Upper lobe of left lung (tissue), 4 donors: ENCODE data around the gene LIPG.

Experiments
- POLR2A ChIP-seq, 4 donors: fragments of 450-650 bp; IDR thresholded peaks; one replicate each; pipeline ENCODE4 v1.5.1; 2016 to 2017; ENCODE audit warnings: antibody characterized with exemption in 4 of 4, mild to moderate bottlenecking in 2 of 4
- TF ChIP-seq, protein P1 (sequence below), 6 experiments: fragments of 450-650 bp in 4 of 6; fragments of 200-600 bp in 2 of 6; sonication (generic) in 2 of 6; IDR thresholded peaks; one replicate each; pipeline ENCODE4 v1.5.1; 2016 to 2019; ENCODE audit warnings: antibody characterized with exemption in 6 of 6

DNA sequence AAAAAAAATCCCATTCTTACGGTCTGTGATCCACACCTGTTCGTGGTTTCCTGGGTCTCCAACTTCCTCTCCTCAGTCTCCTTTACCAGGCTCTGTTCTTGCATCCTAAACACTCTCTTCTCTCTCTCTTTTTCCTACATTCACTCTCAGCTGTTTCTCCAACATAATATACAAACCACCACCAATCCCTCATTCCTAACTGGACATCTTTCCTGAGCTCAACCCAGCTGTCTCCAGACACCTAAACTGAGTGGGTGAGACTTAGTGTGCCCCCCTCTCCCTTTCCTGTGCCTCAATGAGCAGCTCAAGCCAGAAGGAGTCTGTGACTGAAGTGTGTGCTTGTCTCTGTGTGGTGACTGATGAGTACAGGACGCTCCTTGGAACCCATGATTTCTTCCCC is 59.4 kb downstream of the LIPG start:
- TF ChIP-seq, protein P1, sequence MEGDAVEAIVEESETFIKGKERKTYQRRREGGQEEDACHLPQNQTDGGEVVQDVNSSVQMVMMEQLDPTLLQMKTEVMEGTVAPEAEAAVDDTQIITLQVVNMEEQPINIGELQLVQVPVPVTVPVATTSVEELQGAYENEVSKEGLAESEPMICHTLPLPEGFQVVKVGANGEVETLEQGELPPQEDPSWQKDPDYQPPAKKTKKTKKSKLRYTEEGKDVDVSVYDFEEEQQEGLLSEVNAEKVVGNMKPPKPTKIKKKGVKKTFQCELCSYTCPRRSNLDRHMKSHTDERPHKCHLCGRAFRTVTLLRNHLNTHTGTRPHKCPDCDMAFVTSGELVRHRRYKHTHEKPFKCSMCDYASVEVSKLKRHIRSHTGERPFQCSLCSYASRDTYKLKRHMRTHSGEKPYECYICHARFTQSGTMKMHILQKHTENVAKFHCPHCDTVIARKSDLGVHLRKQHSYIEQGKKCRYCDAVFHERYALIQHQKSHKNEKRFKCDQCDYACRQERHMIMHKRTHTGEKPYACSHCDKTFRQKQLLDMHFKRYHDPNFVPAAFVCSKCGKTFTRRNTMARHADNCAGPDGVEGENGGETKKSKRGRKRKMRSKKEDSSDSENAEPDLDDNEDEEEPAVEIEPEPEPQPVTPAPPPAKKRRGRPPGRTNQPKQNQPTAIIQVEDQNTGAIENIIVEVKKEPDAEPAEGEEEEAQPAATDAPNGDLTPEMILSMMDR (IDR thresholded peaks at IDR 0.05): no peak
- TF ChIP-seq POLR2A (IDR thresholded peaks at IDR 0.05): no peak
